CD4-positive, alpha-beta T cell treated with Interleukin-17A for 1 hour (primary cell): ENCODE results near the gene ZNF184.
"Not testable (repeated sequence)": the region's sequence is repeated elsewhere in the genome, so short reads cannot be mapped to it uniquely, and the experiment has no call there.

Experiments
- DNase-seq: peaks from one replicate; pipeline ENCODE4 v3.0.0-alpha.2; 2020

ZNF184 gene

DNA sequence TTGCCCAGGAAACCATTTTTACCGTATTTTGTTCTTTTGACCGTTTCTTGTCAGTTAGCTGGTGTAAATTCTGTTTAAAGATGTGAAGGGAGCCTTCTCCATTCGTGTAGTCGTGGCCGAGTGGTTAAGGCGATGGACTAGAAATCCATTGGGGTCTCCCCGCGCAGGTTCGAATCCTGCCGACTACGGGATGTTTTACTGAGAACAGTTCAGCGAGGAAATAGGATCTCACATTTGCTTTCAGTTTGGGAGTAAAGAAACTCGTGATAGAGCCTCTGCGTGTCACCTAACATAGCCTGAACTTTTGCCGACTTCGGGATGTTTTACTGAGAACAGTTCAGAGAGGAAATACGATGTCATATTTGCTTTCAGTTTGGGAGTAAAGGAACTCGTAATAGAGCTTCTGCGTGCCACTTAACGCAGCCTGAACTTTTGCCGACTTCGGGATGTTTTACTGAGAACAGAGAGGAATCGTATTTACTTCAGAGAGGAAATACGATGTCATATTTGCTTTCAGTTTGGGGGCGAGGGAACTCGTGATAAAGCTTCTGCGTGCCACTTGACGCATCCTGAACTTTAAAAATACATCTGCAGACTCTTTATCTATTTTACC lies 5.9 kb upstream of the ZNF184 start:
- DNase-seq: peak; percentile 97

DNA sequence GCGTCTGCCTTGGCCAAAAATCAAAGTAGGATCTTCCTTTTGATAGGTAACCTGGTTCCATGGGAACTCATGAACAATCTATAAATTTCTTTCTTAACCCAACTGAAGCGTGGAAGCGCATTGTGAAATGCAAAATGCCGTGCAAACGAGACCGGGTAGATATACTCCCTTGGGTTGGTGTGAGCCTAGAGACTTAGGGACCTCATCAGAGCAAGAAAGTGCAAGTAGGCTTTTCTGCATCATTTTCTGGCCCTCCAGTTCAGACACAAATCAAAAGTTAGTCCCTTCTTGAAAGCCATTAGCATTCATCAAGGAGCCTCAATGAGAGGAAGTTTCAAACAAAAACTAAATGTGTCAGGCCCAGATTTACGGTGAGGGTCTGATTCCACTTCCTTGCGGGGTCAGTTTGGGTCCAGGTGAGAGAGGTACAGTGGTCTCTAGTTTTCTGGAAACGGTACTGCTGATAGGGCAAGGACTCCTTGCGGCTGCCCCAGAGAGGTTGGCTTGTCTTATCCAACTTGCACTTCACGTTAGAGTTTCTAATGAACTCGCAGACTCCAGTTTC lies 5.3 kb upstream of the ZNF184 start:
- no peak for DNase-seq

DNA sequence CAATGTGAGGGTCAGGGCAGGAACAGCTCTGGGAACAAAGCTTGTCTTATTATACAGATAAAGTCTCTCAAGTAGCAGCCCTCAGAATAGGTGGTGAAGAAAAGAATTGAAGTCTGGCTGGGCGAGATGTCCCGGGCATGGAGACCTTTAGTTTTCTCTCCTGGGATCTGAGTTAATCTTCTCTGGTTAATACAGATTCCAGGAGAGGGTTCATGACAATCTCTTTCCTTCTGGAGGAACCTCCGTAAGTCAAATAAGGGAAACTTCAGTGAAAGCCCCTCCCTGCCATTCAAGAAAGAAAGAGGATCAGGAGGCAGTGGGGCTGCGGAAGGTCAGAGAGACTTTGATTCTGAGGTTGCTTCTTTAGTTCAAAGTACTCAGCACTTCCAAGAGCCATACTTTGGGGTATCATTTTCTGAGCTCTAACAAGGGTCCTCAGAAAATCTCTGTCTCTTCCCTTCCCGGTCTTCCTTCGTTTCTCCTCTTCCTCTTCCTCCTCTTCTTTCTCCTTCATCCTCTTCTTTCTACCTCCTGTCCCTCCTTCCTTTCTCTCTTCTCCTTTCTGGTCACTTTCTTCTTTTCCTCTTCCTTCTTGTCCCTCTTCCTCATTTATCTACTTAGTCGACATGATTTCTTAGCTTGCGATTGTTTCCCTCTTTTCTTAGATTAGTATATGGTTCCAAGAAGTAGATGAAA lies 4.6 kb upstream of the ZNF184 start:
- no peak for DNase-seq

DNA sequence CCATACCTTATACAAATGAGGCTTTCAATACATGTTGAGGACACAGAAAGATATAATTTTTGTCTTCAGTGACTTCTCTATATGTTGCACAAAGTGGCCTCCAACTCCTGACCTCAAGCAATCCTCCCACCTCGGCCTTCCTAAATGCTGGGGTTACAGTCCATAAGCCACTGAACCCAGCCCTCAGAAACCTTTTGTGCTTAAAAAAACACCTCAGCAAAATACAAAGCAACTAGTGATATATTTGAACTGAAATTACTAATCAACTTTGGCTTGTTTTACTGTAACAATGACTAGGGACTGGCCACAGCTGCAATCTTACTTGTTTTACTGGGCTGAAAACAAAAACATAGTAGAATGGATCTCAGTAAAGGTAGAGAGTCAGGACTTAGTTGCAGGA lies 3.2 kb upstream of the ZNF184 start:
- DNase-seq: no peak

DNA sequence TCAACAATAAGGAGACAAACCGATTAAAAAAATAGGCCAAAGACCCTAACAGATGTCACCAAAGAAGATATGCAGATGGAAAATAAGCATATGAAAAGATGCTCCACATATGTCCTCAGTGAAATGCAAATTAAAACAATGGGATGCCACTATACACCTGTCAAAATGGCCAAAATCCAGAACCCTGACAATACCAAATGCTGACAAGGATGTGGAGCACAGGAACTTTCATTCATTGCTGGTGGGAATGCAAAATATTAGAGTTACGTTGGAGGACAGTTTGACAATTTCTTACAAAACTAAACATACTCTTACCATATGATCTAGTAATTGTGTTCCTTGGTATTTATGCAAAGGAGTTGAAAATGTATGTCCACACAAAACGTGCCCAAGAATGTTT lies 1.8 kb upstream of the ZNF184 start:
- DNase-seq: no peak

DNA sequence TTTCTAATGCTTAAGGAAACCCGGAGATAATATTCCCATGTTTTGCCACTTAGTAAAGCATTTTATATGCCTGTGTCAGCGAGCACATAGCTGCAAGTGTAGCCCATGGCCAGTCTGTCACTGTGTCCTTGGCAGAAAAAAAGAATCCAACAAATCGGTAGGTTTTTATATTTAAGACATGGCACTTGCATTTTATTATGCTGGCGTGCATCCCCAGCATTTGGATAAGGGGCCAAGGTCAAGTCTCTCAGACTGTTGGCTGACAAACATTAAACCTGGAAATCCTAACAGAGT lies 1.2 kb upstream of the ZNF184 start:
- no peak for DNase-seq

DNA sequence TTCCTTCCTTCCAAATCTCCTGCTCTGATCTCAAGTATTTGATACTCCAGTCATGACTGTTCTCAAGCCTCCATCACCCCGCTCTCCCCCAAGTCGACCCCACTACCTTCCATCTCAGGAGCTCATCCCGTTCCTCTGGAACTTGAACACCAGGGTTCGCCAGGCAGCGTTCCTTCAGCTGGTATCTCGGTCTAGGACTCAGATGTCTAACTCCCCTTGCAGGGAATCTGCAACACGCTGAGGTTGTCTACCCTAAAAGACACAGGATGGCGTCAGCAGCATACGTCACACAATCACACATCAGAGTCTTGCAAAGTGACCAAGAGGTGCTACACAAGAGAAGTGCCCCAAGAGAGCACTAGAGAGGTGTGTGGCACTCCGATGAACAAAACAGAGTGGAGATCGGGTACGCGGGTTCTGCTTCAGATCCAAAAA lies 706 bp downstream of the ZNF184 start:
- peak; percentile 85 for DNase-seq

DNA sequence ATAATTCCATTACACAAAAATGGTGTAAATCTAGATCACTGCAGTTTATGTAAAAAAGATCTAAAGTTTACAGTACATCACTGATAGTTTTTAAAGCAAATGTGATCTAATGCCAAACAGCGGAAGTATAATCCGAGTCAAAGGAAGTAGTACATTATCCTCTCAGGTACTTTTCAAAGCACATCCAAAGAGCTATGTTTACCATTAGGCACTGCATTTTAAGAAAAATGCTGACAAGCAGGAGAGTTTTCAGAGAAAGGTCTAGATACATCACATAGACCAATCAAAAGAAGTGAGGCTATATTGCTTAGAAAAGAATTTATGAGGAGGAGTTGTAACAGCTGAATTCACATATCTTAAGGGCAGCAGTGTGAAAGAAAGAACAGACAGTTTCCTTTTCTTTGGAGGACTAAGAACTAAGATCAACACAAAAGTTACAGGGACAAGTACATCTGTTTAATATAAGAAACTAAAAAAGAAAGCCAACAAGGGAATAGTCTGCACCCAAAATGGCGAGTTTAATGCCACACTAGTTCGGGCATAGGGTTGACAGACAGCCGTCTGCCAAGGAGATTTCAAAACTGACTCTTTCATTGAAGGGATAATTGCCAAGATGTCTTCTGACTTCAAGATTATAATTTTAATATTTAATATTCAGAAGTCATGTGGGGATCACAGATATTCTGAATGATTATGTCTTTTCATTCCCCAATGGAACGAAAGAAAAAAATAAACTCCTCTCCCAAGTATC lies 1.4 kb downstream of the ZNF184 start:
- peak; percentile 14 for DNase-seq

DNA sequence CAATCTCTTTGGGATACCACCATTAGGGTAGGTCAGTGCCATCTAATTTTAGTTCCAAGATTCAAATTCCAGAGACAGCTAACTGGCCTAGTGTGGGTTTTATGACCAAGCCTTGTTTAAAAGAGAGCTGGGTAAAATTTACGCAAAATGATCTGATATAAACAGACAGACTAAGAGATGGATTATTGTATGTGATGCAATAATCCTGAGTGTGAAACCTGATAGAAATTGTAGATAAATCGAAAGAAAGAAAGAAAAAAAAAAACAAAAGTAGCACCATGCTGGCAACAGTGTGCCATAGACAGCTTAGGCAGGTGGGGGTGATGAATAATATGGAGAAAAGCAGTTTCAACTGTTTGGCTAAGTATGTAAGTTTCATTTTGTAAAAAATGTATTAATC lies 2.9 kb downstream of the ZNF184 start:
- DNase-seq: no peak

DNA sequence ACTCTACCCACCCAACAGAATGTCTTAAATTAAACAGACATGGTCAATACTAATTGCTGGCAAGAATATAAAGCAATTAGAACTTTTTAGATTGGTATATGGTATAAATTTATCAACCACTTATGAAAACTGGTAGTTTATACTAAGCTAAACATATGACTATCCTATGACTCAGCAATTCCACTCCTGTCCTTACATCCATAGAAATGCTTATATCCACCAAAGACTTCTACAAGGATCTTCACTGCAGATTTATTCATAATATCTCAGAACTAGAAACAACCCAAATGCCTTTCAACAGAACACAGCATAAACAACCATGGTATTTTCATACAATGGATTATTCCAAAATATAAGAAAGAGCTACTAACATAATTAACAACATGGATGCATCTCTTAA lies 4.6 kb downstream of the ZNF184 start:
- no peak for DNase-seq

DNA sequence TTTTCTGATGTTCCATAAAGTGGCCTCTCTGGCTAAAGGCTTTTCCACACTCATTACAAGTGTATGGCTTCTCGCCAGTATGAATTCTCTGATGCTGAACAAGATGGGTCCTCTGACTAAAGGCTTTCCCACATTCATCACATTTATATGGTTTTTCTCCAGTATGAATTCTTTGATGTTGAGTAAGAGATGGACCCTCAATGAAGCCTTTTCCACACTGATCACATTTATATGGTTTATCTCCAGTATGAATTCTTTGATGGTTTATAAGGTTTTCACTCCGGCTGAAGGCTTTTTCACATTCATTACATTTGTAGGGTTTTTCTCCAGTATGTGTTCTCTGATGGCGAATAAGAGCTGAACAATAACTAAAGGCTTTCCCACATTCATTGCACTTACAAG lies 20.4 kb downstream of the ZNF184 start:
- no peak for DNase-seq

DNA sequence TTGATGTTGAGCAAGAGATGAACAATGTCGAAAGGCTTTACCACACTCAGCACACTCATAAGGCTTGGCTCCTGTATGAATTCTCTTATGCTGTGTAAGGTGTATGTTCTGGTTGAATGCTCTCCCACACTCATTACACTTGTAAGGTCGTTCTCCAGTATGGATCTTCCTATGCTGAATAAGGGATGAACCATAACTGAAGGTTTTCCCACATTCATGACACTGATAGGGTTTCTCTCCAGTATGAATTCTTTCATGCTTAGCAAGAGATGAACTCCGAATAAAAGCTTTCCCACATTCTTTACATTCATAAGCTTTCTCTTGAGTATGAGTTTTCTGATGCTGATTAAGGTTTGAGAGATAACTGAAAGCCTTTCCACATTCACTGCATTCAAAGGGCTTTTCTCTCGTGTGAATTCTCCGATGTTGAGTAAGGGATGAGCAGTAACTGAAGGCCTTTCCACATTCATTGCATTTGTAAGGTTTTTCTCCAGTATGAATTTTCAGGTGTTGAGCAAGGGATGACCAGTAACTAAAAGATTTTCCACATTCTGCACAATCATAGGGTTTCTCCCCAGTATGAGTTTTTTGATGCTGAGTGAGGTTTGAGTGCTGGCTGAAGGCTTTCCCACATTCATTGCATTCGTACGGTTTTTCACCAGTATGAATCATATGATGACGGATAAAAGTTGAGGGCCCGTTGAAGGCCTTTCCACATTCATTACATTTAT lies 21.1 kb downstream of the ZNF184 start:
- DNase-seq: no peak

DNA sequence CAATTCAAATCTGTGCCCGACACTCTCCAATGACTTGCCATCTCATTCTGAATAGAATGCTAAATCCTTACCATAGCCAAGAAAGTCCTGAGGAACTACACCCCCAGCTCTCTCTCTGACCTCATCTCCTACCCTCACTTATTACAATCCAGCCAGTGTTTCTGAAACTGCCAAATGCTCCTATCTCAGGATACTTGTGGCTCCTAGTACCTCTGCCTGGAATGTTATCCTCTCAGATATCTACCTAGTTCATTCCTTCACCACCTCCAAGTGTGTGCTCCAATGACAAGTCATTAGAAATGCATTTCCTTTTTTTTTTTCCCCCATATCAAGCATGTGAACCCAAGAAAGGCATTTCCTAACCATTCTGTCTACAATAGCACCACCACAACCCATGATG lies 24.4 kb downstream of the ZNF184 start:
- DNase-seq: no peak

DNA sequence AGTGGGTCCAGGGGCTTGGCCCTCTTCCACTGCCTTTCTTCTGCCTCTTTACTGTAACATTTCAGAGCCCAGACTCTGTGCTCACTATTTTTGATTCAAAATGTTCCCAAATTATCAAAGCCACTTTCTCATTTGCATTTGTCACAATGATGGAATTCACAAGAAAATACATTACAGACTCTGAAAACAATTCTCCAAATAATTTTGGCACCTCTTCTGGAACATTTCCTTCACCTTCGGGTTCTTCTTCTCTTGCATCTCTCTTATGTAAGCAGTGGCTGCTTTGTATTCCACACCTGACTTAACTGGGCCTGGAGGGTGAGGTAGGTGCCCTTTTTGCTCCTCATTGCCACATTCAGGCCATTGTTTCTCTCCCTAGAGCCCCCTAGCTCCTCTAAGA lies 30.0 kb downstream of the ZNF184 start:
- no peak for DNase-seq

DNA sequence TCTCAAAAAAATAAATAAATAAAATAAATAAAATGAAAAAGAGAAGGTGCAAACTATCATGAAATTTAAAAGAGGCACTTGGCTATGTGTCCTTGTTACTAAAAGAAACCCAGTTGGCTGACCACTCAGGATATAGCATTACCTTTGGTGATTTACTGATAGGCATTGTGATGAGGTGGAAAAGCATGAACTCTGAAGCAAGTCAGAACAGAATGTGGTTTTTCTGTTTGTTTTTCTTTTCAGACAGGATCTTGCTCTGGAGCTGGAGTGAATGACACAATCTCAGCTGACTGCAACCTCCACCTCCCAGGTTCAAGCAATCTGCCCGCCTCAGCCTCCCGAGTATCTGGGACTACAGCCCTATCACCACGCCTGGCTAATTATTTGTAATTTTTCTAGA lies 31.9 kb downstream of the ZNF184 start:
- DNase-seq: no peak

DNA sequence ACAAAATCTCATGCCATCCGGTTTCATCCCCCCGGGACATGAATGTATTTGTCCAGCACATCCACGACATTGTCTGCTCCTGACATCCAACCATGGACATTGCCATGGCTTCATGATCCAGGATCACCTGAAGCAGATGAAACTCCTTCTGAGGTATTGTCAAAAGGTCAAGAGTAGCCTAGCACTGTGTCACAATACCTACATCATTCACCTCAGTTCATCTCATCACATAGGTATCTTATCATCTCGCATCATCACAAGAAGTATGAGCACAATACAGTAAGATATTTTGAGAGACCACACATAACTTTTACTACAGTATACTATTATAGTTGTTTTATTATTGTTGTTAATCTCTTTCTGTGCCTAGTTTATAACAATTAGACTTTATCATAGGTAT lies 33.5 kb downstream of the ZNF184 start:
- no peak for DNase-seq

DNA sequence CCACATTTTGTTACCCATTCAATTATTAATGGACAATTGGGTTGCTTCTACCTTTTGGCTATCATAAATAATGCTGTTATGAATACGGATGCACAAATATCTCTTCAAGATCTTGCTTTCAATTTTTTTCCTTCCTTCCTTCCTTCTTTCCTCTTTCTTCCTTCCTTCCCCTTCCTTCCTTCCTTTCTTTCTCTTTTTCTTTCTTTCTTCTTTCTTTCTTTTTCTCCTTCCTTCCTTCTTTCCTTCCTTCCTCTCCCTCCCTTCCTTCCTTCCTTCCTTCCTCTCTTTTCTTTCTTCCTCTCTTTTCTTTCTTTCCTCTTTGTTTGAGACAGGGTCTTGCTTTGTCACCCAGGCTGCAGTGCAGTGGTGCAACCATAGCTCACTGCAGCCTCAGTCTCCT lies 39.2 kb downstream of the ZNF184 start:
- no peak for DNase-seq

DNA sequence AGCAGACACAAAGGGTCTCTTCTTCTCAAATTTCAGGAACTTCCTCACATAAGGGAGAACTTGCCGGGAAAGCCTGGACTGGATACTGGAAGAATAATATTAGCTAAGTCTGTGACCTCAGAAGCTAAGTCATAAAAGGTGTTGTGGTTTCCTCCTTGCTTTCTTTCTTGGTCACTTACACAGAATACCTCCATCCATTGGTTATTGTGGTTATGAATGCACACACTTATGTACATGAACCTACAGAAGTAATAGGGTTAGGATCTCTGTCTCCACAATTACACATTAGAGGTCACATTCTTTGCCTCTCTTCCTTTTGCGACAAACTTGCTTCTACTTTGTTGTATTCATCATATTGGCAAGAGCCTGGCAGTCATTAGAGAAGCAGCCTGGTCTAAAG lies 43.9 kb downstream of the ZNF184 start:
- DNase-seq: no peak

DNA sequence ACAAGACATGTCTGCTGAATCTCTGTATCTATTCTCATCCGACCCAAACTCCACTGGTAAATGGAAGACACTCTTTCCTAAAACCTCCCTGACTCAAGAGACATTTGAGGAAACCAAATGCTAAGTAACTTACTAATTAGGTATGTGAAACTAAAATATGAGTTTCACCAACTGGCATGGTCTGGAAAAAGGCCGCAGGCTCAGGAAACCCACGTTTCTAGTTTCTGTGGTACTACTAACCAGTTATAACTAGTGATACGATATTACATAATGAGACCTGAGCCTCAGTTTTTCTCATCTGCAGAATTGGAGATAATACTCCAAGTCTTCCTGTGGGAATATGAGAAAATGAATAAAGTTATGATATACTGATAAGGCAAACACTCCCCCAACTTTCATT lies 44.4 kb downstream of the ZNF184 start:
- no peak for DNase-seq

DNA sequence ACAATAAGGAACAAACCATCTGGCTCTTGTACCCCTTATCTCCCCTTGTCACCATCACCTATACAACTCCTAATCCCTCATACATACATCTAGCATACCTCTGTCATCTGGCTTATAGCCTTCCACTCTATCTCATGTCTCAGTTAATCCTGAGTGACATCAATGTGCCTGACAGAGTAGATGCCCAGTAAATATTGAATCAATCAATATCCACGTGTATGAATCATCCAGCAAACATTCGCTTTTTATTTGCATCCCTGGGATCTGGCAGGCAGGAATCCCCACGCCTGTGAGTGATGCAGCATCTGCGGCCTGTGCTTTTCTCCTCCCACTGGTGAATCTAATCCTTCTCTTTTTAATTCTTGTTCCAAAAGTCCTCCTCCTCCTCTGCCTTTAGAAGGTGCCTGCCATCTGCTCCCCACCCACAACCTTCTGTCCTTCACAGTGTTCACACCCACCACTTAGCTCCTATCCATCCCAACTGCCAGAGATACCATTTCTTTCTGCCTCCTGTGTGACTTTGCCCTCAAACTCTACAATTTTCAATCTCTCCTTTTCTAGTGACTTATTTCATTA lies 46.8 kb downstream of the ZNF184 start:
- no peak for DNase-seq

DNA sequence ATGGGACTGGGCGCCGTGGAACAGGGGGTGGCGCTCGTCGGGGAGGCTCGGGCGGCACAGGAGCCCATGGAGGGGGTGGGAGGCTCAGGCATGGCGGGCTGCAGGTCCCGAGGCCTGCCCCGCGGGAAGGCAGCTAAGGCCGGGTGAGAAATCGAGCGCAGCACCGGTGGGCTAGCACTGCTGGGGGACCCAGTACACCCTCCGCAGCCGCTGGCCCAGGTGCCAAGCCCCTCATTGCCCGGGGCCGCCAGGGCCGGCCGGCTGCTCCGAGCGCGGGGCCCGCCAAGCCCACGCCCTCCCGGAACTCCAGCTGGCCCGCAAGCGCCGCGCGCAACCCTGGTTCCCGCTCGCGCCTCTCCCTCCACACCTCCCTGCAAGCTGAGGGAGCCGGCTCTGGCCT lies 48.1 kb downstream of the ZNF184 start:
- DNase-seq: not testable (repeated sequence)

DNA sequence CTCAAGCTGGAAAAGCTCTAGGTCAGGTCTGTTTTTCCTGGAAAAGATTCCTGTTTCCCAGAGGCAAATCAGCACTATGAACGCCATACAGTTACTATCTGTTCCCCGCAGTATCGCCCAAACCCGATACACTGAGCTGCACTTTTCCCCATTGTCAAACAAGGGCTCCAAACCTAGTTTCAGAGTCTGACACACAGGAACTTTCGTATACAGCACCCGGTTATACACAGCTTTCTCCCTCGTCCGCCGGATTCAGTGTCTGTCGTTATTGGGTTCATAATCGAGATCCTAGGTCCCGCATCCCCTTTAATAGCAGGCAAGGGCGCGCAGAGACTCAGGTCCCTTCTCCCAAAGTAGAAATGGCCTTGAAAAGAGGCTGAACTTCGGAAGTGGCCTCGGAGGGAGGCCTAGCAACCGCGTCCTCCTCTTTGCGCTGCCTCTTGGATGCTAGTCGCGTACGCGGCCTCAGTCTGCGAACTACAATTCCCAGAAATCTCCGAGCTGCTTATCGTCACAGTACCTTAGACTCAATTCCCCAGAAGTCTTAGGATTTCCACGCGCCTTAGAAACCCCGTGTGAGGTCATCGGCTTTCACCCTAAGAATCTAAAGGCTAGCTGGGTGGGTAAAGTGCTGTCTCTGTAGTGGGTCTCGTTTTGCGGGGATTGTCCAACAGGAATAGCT lies 50.1 kb downstream of the ZNF184 start:
- no peak for DNase-seq

DNA sequence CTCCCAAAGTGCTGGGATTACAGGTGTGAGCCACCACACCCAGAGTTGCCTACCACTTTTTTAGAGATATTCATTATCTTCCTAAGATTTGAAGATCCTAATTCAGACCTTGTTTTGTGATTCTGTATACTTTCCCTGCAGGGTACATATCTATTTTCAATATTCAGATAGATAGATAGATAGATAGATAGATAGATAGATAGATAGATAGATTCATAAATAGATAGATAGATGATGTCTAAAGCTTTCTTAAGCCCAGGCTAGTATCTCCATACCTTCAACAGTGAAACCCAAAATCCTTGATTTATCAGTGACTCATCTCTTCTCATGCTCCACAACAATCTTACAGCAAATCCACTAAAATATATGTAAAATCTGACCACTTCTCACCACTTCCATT lies 53.5 kb downstream of the ZNF184 start:
- DNase-seq: no peak
